HepG2 (cell line): Measurements from ENCODE around the gene COMMD1. TPM values are rescaled to one million over a fixed set of nuclear protein-coding genes. Genes with fewer than 3 reads are reported as not detected.

Experiments used
- ELF1 ChIP-seq: sonication (generic); formaldehyde crosslinking; IDR thresholded peaks from 2 replicates; pipeline ENCODE4 v1.4.0; 2020; ENCODE audit warnings: missing genetic modification reagents
- JDP2 ChIP-seq: sonication (generic); formaldehyde crosslinking; IDR thresholded peaks from 2 replicates; pipeline ENCODE4 v1.8.1; 2022; ENCODE audit warnings: missing genetic modification reagents, borderline replicate concordance
- NR2F6 ChIP-seq, 2 experiments: IDR thresholded peaks; 2 replicates each; pipeline ENCODE4 v1.6.1; 2016; ENCODE audit warnings: antibody characterized with exemption in 1 of 2, mild to moderate bottlenecking in 1 of 2
- RFXANK ChIP-seq: IDR thresholded peaks from 2 replicates; pipeline ENCODE4 v1.6.1; 2016
- SNAPC4 ChIP-seq: sonication (generic); formaldehyde crosslinking; IDR thresholded peaks from 2 replicates; pipeline ENCODE4 v1.4.0; 2020; ENCODE audit warnings: mild to moderate bottlenecking, missing genetic modification reagents
- SRSF1 ChIP-seq: fragments of 200-400 bp; formaldehyde crosslinking; optimal IDR thresholded peaks from 2 replicates; pipeline ENCODE3; 2017; ENCODE audit warnings: mild to moderate bottlenecking, low read depth, low read length, moderate library complexity
- U2AF1 ChIP-seq: fragments of 200-400 bp; formaldehyde crosslinking; optimal IDR thresholded peaks from 2 replicates; pipeline ENCODE3; 2017; ENCODE audit warnings: mild to moderate bottlenecking, low read depth, low read length
- ZMYM4 ChIP-seq: sonication (generic); formaldehyde crosslinking; IDR thresholded peaks from 2 replicates; pipeline ENCODE4 v1.8.1; 2023; ENCODE audit warnings: mild to moderate bottlenecking, missing genetic modification reagents
- ZNF317 ChIP-seq: sonication (generic); formaldehyde crosslinking; IDR thresholded peaks from 2 replicates; pipeline ENCODE4 v1.5.0; 2020; ENCODE audit warnings: mild to moderate bottlenecking, missing genetic modification reagents
- polyA plus RNA-seq, 8 experiments: library from polyadenylated mRNA; depleted of rRNA in 3 of 8; stranded (reverse) in 7 of 8; unstranded in 1 of 8; fragments of >200 nt; fragmentation: Illumina TruSeq in 4 of 8; extraction: Trizol in 4 of 8; gene quantifications; 2 replicates each; pipeline versions ENCODE4 v1.2.1 to v1.2.3, GENCODE V29; 2011 to 2016; ENCODE audit warnings: low read depth in 4 of 8, missing spikeins in 1 of 8, mixed read lengths in 1 of 8; ENCODE audit not compliant: insufficient read depth in 1 of 8
- total RNA-seq, 5 experiments: library from RNA; depleted of rRNA; stranded (reverse); fragments of >200 nt; fragmentation: Illumina TruSeq; extraction: Trizol; gene quantifications; 2 replicates each; pipeline ENCODE4 v1.2.3, GENCODE V29; 2016; ENCODE audit warnings: low read depth in 1 of 5
- TF ChIP-seq, protein P1 (sequence below): sonication (generic); formaldehyde crosslinking; IDR thresholded peaks from 2 replicates; pipeline ENCODE4 v1.8.1; 2023; ENCODE audit warnings: mild to moderate bottlenecking, inconsistent platforms, moderate library complexity, missing genetic modification reagents, borderline replicate concordance
- TF ChIP-seq, protein P2 (sequence below): IDR thresholded peaks from 2 replicates; pipeline ENCODE4 v1.6.1; 2016; ENCODE audit warnings: missing compliant biosample characterization, missing genetic modification reagents, borderline replicate concordance
- TF ChIP-seq, protein P3 (sequence below): IDR thresholded peaks from 2 replicates; pipeline ENCODE4 v1.6.1; 2016; ENCODE audit warnings: missing biosample characterization, missing genetic modification reagents, low read depth

Gene COMMD1
- total and polyA plus RNA-seq, 2 of the 13 experiments (the other 11 are each of a cell fraction or from before 2014, with no cell fraction given): 25.7 to 105 TPM

DNA sequence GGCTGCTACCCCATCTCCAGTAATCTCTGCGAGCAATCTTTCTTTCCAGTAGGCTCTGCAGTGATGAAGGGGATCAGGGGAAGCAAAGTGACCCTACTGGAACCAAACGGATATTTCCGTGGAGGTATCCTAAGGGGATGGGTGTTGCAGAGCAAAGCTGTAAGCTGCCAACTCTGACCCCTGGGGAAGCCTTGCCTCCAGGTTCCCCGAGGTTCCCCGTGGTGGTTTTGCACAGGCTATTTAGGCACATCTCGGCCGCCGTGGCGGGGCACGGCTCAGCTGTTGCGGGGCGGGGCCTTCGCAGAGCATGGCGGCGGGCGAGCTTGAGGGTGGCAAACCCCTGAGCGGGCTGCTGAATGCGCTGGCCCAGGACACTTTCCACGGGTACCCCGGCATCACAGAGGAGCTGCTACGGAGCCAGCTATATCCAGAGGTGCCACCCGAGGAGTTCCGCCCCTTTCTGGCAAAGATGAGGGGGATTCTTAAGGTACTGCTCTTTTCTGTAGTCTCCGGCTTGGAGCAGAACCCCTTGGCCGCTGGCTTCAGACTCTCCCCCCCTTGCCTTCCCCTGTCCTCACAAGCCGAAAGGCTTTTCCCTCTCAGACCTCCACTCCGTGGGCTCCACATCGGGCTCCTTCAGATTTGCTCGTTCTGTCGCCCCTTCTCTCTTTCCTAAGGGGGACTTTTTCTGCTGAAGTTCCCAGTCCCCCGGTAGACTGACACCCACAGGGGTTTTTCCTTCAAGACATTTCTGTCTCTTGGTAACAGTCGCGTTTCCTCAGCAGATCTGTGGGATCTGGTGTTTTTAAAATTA, at the start of gene COMMD1 (continued):
- peak; percentile 85 for TF ChIP-seq SNAPC4 (CRISPR knock-in tag)
- TF ChIP-seq NR2F6 (IDR thresholded peaks at IDR 0.05): peak; percentile 38; the same call in 1 of the 2 replicates
- peak; percentile 82 for TF ChIP-seq NR2F6 (CRISPR knock-in tag; IDR thresholded peaks at IDR 0.05)
- TF ChIP-seq, protein P1, sequence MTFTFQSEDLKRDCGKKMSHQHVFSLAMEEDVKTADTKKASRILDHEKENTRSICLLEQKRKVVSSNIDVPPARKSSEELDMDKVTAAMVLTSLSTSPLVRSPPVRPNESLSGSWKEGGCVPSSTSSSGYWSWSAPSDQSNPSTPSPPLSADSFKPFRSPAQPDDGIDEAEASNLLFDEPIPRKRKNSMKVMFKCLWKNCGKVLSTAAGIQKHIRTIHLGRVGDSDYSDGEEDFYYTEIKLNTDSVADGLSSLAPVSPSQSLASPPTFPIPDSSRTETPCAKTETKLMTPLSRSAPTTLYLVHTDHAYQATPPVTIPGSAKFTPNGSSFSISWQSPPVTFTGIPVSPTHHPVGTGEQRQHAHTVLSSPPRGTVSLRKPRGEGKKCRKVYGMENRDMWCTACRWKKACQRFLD: peak; percentile 78; the same call in 1 of the 2 replicates
- no peak for TF ChIP-seq ELF1 (CRISPR knock-in tag)
- TF ChIP-seq JDP2: no peak
- TF ChIP-seq, protein P2, sequence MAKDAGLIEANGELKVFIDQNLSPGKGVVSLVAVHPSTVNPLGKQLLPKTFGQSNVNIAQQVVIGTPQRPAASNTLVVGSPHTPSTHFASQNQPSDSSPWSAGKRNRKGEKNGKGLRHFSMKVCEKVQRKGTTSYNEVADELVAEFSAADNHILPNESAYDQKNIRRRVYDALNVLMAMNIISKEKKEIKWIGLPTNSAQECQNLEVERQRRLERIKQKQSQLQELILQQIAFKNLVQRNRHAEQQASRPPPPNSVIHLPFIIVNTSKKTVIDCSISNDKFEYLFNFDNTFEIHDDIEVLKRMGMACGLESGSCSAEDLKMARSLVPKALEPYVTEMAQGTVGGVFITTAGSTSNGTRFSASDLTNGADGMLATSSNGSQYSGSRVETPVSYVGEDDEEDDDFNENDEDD (CRISPR knock-in tag): peak; percentile 36
- no peak for TF ChIP-seq SRSF1
- TF ChIP-seq, protein P3, sequence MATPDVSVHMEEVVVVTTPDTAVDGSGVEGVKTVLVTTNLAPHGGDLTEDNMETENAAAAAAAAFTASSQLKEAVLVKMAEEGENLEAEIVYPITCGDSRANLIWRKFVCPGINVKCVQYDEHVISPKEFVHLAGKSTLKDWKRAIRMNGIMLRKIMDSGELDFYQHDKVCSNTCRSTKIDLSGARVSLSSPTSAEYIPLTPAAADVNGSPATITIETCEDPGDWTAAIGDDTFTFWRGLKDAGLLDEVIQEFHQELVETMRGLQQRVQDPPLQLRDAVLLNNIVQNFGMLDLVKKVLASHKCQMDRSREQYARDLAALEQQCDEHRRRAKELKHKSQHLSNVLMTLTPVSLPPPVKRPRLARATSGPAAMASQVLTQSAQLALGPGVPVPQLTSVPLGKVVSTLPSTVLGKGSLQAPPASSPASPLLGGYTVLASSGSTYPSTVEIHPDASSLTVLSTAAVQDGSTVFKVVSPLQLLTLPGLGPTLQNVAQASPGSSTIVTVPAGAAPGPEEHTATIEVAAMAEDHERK (CRISPR knock-in tag): no peak
- no peak for TF ChIP-seq U2AF1
- TF ChIP-seq ZMYM4: peak; percentile 98
- TF ChIP-seq RFXANK (CRISPR knock-in tag): peak; percentile 94; the same call in 1 of the 2 replicates
- TF ChIP-seq ZNF317 (CRISPR knock-in tag): peak; percentile 85
